GM12878 (cell line): ENCODE results near the gene FBXW10B.
"Not testable (repeated sequence)": the region's sequence is repeated elsewhere in the genome, so short reads cannot be mapped to it uniquely, and the experiment has no call there.

Experiments
- POLR2AphosphoS5 ChIP-seq: IDR thresholded peaks from 2 replicates; pipeline ENCODE4 v1.6.1; 2011; ENCODE audit warnings: mild to moderate bottlenecking, low read length, inconsistent platforms
- TF ChIP-seq, protein P1 (sequence below), 3 experiments: IDR thresholded peaks in 2 of 3; conservative IDR thresholded peaks in 1 of 3; 2 replicates each; pipeline ENCODE4 v1.5.1; 2011; ENCODE audit warnings: low read depth in 3 of 3, low read length in 3 of 3, mild to moderate bottlenecking in 3 of 3, control low read depth in 2 of 3, moderate library complexity in 2 of 3, inconsistent platforms in 1 of 3, mixed read lengths in 1 of 3; ENCODE audit not compliant: control insufficient read depth in 2 of 3, insufficient read depth in 1 of 3; ENCODE audit errors: extremely low read depth in 1 of 3

DNA sequence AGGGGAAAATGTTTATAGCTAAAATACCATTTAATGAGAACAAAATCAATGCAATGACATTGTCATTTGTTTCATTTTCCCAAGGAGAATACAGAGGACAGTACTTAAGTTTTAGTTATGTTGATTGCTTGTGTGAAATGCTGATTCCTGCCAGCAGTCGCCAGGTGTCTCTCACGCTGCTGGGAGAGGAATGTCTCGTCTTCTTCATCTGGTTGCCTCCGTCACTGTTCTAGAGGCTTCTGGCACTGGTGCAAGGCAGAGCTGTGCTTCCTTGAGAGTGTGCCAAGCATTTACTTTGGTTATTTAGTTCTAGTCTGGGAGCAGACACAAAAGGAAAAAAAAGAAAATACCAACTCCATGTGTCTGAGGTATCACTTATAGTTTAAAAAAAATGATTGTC lies 45.6 kb downstream of the FBXW10B start:
- not testable (repeated sequence) for TF ChIP-seq POLR2AphosphoS5
- TF ChIP-seq, protein P1, sequence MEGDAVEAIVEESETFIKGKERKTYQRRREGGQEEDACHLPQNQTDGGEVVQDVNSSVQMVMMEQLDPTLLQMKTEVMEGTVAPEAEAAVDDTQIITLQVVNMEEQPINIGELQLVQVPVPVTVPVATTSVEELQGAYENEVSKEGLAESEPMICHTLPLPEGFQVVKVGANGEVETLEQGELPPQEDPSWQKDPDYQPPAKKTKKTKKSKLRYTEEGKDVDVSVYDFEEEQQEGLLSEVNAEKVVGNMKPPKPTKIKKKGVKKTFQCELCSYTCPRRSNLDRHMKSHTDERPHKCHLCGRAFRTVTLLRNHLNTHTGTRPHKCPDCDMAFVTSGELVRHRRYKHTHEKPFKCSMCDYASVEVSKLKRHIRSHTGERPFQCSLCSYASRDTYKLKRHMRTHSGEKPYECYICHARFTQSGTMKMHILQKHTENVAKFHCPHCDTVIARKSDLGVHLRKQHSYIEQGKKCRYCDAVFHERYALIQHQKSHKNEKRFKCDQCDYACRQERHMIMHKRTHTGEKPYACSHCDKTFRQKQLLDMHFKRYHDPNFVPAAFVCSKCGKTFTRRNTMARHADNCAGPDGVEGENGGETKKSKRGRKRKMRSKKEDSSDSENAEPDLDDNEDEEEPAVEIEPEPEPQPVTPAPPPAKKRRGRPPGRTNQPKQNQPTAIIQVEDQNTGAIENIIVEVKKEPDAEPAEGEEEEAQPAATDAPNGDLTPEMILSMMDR (IDR thresholded peaks at IDR 0.05 in 2 of 3, conservative IDR thresholded peaks at IDR 0.05 in 1 of 3; ENCODE audit: control insufficient read depth in 2 of 3, extremely low read depth in 1 of 3, insufficient read depth in 1 of 3, low read depth in 3 of 3, low read length in 3 of 3): not testable (repeated sequence)
